ENCODE results near the gene DNAJC16.

The DNAJC16 gene

GRCh38 chr1:15541231-15541792 lies 14.7 kb downstream of the DNAJC16 start:
- DNase-seq = no peak

- no peak for DNase-seq
Observed at GRCh38 chr1:15542388-15543250, 16.0 kb downstream of the DNAJC16 start.

- DNase-seq = no peak
Observed at GRCh38 chr1:15543251-15543588, 16.6 kb downstream of the DNAJC16 start.

GRCh38 chr1:15543589-15544568 lies 17.2 kb downstream of the DNAJC16 start:
- DNase-seq = no peak

GRCh38 chr1:15546641-15547040 lies 20.0 kb downstream of the DNAJC16 start:
- DNase-seq = no peak

- DNase-seq = no peak
Observed at GRCh38 chr1:15550573-15550972, 23.9 kb downstream of the DNAJC16 start.

- no peak for DNase-seq
Observed at GRCh38 chr1:15557008-15557407, 30.4 kb downstream of the DNAJC16 start.

GRCh38 chr1:15557594-15557993 lies 30.9 kb downstream of the DNAJC16 start:
- no peak for DNase-seq

- DNase-seq = no peak
Observed at GRCh38 chr1:15558516-15558915, 31.9 kb downstream of the DNAJC16 start.

- no peak for DNase-seq
Observed at GRCh38 chr1:15559189-15559810, 32.7 kb downstream of the DNAJC16 start.

GRCh38 chr1:15568387-15569073 lies 41.9 kb downstream of the DNAJC16 start:
- DNase-seq = no peak

- no peak for DNase-seq
Observed at GRCh38 chr1:15570861-15571260, 44.2 kb downstream of the DNAJC16 start.

GRCh38 chr1:15571266-15571665 lies 44.6 kb downstream of the DNAJC16 start:
- no peak for DNase-seq

GRCh38 chr1:15573477-15573876 lies 46.8 kb downstream of the DNAJC16 start:
- DNase-seq = no peak

- DNase-seq = no peak
Observed at GRCh38 chr1:15574741-15575140, 48.1 kb downstream of the DNAJC16 start.

GRCh38 chr1:15575549-15576150 lies 49.0 kb downstream of the DNAJC16 start:
- no peak for DNase-seq

GRCh38 chr1:15577691-15578090 lies 51.0 kb downstream of the DNAJC16 start:
- no peak for DNase-seq

- DNase-seq = no peak
Observed at GRCh38 chr1:15578921-15579682, 52.5 kb downstream of the DNAJC16 start.

GRCh38 chr1:15579683-15580047 lies 53.0 kb downstream of the DNAJC16 start:
- peak in 1 of 2 donors; percentile 11 for DNase-seq

GRCh38 chr1:15583016-15583706 lies 56.5 kb downstream of the DNAJC16 start:
- DNase-seq = no peak
